Right renal pelvis (tissue), 4 donors: ENCODE data around the gene HOXC12. TPM values are rescaled to one million over a fixed set of nuclear protein-coding genes. Genes with fewer than 3 reads are reported as not detected.

Experiments used
- DNase-seq, 4 donors: peaks; one replicate each; pipeline ENCODE4 v3.0.0-alpha.2; 2013; ENCODE audit warnings: low read depth in 4 of 4, low spot score in 3 of 4, missing footprints in 1 of 4
- polyA plus RNA-seq, 4 donors: library from polyadenylated mRNA; unstranded; fragments of 120-200 nt; gene quantifications; one replicate each; pipeline ENCODE4 v1.2.1, GENCODE V29; 2013; ENCODE audit not compliant: insufficient read length in 4 of 4

HOXC12 gene
- polyA plus RNA-seq, 4 donors = 0.03 TPM; not detected in 3

DNA sequence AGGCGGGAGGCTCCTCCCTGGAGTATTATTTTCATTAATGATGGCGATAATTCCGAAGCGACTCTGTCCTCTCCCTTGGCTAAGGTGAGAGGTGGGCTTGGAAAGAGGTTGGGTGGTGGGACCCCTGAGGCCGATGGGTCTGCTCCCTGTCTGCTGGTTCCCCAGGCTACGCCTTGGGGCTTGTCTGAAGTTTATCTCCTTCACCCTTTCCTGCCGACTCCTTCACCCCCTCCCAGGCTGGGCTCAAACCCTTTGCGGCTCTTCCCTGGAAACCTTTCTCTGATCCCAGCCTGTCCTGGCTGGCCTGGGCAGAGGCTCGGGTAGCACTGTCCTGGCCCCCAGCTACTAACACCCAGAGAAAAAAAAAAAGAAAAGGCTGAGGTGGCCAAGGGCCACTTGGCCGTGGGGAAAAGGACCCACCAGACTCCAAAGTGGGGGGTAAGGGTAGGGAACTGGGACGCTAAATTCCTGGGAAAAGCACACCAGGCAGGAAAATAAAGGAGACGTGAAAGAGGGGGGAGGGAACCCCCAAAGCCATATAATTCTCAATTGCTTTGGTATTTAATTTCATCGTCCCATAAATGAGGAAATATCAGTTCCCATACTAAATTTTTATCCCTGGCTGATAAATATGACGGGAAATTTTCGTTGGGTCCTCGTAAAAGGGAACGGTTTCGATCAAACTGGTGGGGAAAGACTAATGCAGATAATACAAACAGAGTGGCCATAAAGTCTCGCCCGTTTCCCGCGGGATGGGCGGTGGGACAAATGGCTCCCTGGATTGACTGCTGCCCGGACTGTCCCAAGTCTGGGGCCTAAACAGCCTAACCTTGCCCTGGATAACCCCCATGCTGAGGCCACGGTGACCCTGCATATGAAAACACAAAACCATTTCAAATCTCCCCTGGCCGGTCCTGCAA lies 28.2 kb downstream of the HOXC12 start:
- no peak for DNase-seq

GRCh38 chr12:53983568-53983949 lies 28.9 kb downstream of the HOXC12 start:
- no peak for DNase-seq

DNA sequence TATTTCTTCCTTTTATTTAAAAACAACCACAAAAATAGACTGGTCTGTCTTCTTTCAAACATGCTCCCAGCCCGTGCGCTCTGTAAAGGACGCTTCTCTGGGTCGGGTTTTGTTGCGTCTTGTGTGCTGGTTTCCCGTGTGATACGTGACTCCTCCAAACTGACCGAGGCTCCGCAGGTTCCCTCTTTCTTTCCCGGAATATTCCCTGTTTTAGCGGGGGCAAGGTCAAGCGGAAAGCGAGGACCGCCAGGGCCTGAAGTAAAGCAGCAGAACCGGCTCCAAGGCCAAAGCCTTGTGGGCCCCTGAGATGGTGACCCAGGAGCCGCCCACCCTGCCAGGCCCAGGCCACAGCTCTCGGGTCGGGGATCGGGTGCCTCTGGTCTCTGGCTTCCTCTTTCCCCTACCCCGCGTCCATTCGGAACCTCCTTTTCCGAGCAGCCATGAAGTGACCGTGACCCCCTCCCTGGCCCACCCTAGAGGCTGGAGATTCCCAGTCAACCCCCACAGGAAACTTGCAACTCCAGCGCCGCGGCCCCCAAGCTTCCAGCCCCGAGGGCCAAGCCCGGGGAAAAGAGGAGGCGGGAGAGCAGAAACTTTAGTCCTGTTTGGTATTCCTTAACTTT lies 29.4 kb downstream of the HOXC12 start:
- no peak for DNase-seq

DNA sequence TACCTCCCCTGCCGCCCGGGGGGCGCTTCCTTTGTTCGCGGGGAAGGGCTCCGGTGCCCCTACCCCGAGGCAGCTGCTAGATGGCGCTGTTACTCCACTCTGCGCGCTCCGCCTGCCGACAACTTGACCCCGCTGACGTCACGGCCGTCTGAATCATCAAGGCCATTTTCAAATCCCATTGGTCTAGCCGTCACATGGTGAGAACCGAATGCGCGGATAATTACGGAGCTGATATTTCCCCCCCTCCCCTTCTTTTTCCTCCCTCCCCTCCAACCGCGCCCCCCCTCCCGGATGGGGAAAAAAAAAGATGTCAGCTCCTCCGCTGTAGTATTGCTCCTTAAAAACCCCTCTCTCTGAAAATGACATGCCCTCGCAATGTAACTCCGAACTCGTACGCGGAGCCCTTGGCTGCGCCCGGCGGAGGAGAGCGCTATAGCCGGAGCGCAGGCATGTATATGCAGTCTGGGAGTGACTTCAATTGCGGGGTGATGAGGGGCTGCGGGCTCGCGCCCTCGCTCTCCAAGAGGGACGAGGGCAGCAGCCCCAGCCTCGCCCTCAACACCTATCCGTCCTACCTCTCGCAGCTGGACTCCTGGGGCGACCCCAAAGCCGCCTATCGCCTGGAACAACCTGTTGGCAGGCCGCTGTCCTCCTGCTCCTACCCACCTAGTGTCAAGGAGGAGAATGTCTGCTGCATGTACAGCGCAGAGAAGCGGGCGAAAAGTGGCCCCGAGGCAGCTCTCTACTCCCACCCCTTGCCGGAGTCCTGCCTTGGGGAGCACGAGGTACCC lies 30.4 kb downstream of the HOXC12 start, which contains the start of gene HOXC10:
Gene HOXC10, plus strand, starts transcription at position 246 of the 791 bp plus-strand sequence. Its CDS starts 114 bp downstream, at position 360.
- DNase-seq = peak; percentile 97 to 98 (median 98)

DNA sequence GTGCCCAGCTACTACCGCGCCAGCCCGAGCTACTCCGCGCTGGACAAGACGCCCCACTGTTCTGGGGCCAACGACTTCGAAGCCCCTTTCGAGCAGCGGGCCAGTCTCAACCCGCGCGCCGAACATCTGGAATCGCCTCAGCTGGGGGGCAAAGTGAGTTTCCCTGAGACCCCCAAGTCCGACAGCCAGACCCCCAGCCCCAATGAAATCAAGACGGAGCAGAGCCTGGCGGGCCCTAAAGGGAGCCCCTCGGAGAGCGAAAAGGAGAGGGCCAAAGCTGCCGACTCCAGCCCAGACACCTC lies 30.9 kb downstream of the HOXC12 start:
- no peak for DNase-seq

GRCh38 chr12:53985994-53986685 lies 31.4 kb downstream of the HOXC12 start:
- no peak for DNase-seq

DNA sequence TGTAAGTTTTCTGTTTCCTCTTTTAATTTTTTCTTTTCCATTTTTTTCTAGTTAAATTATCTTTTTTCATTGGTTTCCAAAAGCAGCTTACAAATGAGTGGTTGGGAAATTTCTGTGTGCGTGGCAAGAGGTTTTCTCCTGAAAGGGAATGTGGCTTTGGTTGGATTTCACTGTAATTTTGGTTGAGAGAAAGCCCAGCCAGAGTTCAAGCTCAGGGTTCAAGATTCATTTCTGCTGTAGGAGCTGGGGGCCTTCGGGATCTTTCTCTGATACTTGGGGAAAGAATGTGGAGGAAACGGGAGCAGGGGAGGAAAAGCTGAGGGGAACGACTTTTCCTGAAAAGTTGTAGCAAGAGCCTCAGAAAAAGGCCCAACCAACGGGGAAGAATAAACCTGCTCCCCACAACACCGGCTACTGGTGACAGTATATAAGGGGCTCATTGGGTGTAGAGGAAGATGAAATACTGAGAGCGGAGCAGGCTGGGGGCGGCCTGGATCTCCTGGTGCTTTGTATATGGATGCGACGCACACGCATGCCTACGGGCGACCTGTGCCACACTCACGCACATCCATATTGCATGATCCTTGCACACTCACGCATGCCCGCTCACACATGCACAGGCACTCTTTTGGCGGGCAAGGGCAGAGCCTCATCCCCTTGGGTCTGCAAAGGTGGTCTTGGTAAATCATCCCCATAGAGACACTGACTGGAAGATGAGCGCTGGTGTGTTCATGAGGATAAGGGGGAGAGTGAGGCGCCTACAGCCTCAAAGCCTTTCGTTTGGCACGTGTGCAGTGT lies 32.2 kb downstream of the HOXC12 start:
- DNase-seq = no peak

GRCh38 chr12:53987787-53988230 lies 33.1 kb downstream of the HOXC12 start:
- DNase-seq = no peak

- DNase-seq = no peak
Observed at GRCh38 chr12:53988541-53989226, 34.0 kb downstream of the HOXC12 start.

DNA sequence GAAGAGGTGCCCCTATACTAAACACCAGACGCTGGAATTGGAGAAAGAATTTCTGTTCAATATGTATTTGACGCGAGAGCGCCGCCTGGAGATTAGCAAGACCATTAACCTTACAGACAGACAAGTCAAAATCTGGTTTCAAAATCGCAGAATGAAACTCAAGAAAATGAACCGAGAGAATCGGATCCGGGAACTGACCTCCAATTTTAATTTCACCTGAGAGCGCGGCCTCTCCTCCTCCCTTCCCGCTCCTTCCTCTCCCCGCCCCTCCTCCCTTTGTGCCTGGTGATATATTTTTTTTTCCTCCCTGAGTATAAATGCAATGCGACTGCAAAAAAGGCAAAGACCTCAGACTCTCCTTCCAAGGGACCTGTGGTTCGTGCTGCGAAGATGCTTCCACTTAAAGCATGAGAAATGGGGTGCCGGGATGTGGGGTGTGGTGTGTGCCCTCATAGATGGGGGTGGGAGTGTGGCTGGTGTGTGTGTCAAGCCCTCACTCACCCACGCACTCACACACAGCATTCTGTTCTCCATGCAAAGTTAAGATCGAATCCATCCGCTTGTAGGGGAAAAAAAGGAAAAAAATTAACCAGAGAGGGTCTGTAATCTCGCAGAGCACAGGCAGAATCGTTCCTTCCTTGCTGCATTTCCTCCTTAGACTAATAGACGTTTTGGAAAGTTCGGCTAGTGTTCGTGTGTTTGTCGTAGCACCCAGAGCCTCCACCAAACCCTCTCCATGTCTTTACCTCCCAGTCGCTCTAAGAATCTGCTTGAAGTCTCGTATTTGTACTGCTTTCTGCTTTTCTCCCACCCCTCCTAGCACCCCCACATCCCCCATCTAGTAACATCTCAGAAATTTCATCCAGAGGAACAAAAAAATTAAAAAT lies 34.8 kb downstream of the HOXC12 start:
- no peak for DNase-seq

DNA sequence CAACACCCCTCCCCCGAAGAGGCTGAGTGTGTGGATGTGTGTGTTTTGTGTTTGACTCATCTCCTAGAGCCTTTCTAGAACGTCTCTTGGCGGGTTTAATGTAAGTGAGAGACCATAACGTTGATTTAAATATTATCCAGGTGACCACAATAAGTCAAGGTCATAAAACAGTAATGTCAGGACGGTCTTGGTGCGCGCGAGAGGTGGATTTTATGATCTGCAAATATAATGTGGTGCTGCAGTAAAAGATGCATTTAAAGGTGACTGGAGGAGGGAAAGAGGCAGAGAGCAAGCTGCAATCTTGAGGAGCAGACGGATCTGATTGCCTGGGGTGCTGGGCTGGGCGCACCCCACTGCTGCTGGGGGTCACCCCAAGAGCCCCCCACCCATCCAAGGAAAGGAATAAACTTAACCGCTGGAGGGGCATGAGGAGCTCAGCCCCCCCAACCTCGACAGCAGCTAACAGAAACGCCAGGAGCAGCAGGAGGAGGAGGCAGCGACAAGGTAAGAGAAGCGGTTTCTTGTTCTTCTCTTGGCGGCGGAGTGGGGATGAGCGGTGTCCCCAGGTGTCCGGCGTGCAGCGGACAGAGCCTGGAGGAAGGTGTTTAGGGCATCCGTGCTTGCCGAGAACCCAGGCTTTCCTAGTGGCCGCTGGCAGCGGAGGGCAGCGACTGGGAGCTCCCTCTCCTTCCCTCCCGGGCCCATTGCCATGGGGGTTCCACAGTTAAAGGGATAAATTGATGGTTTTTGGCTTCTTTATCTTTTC lies 35.8 kb downstream of the HOXC12 start:
- DNase-seq = no peak

DNA sequence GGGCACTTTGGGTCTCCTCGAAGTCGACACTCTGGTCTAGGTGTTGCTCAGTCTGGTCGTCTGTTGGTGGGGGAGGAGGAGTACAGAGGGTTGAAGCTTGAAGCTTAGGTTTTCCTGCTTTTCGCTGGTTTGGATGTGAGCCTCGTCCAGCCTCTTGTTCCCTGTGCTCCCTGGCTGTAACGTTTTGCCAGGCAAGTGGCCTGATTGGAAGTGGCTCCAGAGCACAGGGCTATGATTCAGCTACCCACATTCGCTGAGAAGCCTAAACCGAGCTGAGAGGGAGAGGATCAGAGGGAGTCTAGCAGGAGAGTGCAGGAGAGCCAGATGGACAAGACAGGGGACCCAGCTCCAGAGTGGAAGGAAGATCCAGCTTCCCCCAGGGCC lies 36.4 kb downstream of the HOXC12 start:
- no peak for DNase-seq

GRCh38 chr12:53992377-53992889 lies 37.7 kb downstream of the HOXC12 start:
- no peak for DNase-seq

DNA sequence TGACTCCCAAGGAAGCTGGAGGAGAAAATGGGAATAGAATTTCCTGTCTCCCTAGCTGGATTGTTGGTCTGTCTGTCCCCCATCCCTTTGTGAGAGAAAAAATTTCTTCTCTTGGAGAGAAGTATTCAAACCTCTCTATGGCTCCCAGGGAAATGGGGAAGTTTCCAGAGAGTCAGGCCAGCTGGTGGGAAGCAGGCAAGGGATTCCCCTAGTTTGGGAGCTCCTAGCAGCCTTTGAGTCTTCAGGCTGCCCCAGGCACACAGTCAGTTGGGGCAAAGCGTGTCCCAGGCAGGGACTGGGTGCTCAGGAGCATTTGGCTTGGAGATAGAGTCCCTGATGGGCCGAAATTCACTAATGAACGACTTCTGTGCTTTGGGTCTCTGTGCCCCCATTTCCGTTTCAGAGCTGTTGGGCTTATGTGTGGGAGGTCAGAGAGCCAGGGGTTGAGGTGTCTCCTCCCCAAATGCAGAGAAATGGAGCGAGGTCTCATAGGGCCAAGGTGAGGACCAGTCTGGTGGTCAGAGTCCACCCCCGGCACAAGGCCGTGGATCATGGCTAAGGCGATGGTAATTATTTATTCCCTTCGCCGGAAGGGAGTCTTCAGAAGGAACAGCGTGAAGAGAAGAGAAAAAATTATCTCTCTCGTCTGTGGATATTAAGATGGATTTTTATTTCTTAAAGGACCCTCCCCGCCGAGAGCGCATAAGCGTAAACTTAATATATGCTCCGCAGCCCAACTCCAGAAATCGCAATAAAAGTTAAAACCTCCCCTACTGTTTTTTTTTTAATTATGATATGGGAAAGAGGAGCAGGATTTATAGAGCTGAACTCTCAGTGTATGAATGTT lies 38.7 kb downstream of the HOXC12 start:
- no peak for DNase-seq

DNA sequence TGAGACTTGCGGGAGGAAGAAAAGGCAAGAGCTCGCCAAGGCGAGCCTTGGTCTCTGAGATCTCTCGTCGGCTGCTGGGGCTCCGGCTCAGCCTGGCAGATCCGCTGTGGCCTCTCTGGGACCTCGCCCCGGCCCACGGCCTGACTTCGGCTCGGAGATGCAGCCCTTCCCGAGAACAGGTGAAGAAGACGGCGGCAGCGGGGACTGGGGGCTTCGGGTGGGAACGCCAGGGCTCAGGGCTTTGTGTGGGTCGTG lies 39.2 kb downstream of the HOXC12 start:
- DNase-seq = no peak

DNA sequence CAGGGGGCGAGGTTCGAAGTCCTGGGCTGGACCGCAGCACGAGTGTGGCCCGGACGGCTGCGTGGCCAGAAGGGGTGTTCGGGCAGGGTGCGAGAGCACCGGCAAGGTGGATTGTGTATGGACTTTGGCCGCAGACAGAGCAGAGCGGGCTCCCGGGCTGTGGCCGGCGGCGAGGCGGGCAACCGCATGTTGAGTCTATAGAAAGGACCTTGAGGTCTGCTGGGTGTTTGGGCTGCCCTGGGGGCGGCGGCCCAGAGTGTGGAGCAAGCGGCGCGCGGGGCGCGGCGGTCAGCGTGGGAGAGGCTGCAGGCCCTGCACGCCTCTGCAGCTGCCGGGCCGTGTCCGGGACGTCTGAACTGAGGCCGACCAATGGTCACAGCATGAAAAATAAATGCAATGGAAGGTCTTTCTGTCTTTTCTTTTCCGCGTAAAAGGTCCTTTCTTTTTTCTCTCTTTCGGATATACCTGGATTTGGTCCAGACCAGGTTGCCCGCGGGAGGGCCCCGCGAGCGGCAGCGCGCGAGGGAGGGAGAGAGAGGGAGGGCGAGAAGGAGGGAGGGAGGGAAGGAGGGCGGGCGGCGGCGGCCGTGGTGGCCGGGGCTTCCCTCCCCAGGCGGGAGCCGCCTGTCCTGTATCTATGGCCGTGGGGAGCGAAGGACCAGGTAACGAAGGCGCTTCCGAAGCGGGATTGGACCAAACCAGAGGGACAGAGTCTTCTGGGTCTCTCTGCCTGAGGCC lies 39.7 kb downstream of the HOXC12 start:
- DNase-seq = no peak
